MM.1S (cell line): Measurements from ENCODE around the gene TUBG2.

Source experiments
- CTCF ChIP-seq: fragments of 300-600 bp; sonication (generic); IDR thresholded peaks from 2 replicates; pipeline ENCODE4 v1.5.1; 2016; ENCODE audit warnings: antibody characterized with exemption, low read length, mixed read lengths
- EZH2phosphoT487 ChIP-seq: fragments of 300-600 bp; sonication (generic); IDR thresholded peaks from 2 replicates; pipeline ENCODE4 v1.6.1; 2018; ENCODE audit warnings: antibody characterized with exemption, low read length

GRCh38 chr17:42673266-42673884 is 14.3 kb downstream of the TUBG2 start:
- TF ChIP-seq CTCF (no peak), EZH2phosphoT487 (no peak)
